ENCODE results near the gene XYLT1.

GRCh38 chr16:17387256-17387655 lies 83.5 kb downstream of the XYLT1 start:
- TF ChIP-seq POLR2A (IDR thresholded peaks at IDR 0.05) (no peak), POLR2AphosphoS5 (IDR thresholded peaks at IDR 0.05; ENCODE audit: insufficient read depth in 1 of 2, low read depth in 1 of 2) (no peak)
- TF ChIP-seq, protein P1, sequence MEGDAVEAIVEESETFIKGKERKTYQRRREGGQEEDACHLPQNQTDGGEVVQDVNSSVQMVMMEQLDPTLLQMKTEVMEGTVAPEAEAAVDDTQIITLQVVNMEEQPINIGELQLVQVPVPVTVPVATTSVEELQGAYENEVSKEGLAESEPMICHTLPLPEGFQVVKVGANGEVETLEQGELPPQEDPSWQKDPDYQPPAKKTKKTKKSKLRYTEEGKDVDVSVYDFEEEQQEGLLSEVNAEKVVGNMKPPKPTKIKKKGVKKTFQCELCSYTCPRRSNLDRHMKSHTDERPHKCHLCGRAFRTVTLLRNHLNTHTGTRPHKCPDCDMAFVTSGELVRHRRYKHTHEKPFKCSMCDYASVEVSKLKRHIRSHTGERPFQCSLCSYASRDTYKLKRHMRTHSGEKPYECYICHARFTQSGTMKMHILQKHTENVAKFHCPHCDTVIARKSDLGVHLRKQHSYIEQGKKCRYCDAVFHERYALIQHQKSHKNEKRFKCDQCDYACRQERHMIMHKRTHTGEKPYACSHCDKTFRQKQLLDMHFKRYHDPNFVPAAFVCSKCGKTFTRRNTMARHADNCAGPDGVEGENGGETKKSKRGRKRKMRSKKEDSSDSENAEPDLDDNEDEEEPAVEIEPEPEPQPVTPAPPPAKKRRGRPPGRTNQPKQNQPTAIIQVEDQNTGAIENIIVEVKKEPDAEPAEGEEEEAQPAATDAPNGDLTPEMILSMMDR (IDR thresholded peaks at IDR 0.05), result no peak

Data from vagina (tissue), 2 donors.